K562 treated with DMSO at 1 percent for 4 hours (cell line): ENCODE measurements around the gene GRXCR2. TPM values are rescaled to one million over a fixed set of nuclear protein-coding genes. Genes with fewer than 3 reads are reported as not detected.

Experiments used
- total RNA-seq: library from RNA; unstranded; fragments of 300-600 nt; gene quantifications from 2 replicates; pipeline ENCODE4 v1.2.3, GENCODE V29; 2022; ENCODE audit not compliant: insufficient read depth

GRXCR2 gene
- total RNA-seq, result not detected in 2 replicates

GRCh38 chr5:145872914-145873313 is at the start of gene GRXCR2:
TSS of gene GRXCR2 (minus strand) at chr5:145873014. CDS start at chr5:145872968, 46 bp downstream.

GRCh38 chr5:145834917-145835847 is 37.6 kb downstream of the GRXCR2 start, which contains the start of gene PRELID2:
TSS of gene PRELID2 (minus strand) at chr5:145835342. CDS start at chr5:145835251, 91 bp downstream.

Other genes starting within 250 kb of the GRXCR2 start
- 4.7 and 6.3 TPM in 2 replicates for gene PRELID2, start 37.7 kb downstream of the GRXCR2 start, total RNA-seq
- gene SH3RF2, start 63.6 kb upstream of the GRXCR2 start, total RNA-seq, result not detected in 2 replicates
- 5.6 TPM in 1 of 2 replicates, not detected in the other for gene PLAC8L1, start 232.6 kb upstream of the GRXCR2 start, total RNA-seq